ENCODE results near the gene PLCL2.

The PLCL2 gene

GRCh38 chr3:17050506-17050905 lies 165.8 kb downstream of the PLCL2 start:
- TF ChIP-seq CTCF (IDR thresholded peaks at IDR 0.05; ENCODE audit: low read length) (no peak), EZH2 (IDR thresholded peaks at IDR 0.05; ENCODE audit: borderline replicate concordance, low read length) (no peak)
- Histone ChIP-seq H3K4me3 (ENCODE audit: low read depth, low read length, poor library complexity, severe bottlenecking) (no peak overlapping the region), H3F3A (ENCODE audit: insufficient read depth, low read length) (no peaks in the 10 kb centered on the region), H3K79me2 (ENCODE audit: insufficient read depth, low read length) (no peaks in the 10 kb centered on the region), H2AFZ (ENCODE audit: low read length) (no peak overlapping the region), H3K9me3 (ENCODE audit: low read length) (peaks cover 4% of the 10 kb centered on the region; the same call in 1 of the 2 replicates), H3K4me1 (ENCODE audit: insufficient read depth, low read length, severe bottlenecking) (no peaks in the 10 kb centered on the region), H3K36me3 (ENCODE audit: insufficient read depth, low read length) (peaks cover 50% of the 10 kb centered on the region), H3K9me2 (ENCODE audit: low read depth, low read length) (no peaks in the 10 kb centered on the region), H4K20me1 (ENCODE audit: insufficient read depth, low read length) (no peaks in the 10 kb centered on the region), H3K27ac (ENCODE audit: low read depth, low read length, poor library complexity, severe bottlenecking) (no peak overlapping the region), H3K9ac (ENCODE audit: low read length) (no peak overlapping the region), H3K27me3 (ENCODE audit: insufficient read depth, low read length) (no peaks in the 10 kb centered on the region), H3K4me2 (ENCODE audit: low read length) (no peak overlapping the region)

DNA sequence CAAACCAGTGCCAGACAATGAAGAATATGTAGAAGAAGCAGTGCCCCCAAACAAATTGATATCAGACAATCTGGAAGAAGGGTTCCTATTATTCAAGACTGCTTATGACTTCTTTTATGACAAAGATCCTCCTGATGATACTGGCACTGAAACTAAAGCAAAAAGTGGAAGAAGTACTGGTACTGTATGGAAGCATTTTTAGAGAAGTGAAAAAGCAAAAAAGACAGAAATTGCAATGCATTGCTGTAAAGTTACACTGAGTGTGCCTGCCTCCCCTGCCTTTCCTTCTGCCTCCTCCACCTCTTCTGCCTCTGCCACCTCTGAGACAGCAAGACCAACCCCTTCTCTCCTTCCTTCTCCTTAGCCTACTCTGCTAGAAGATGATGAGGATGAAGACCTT lies 167.6 kb downstream of the PLCL2 start:
- Histone ChIP-seq H3K27ac (ENCODE audit: low read depth, low read length, poor library complexity, severe bottlenecking) (no peak overlapping the region), H3K79me2 (ENCODE audit: insufficient read depth, low read length) (no peaks in the 10 kb centered on the region), H3K4me2 (ENCODE audit: low read length) (no peak overlapping the region), H3K9me3 (ENCODE audit: low read length) (peaks cover 4% of the 10 kb centered on the region; the same call in 1 of the 2 replicates), H3F3A (ENCODE audit: insufficient read depth, low read length) (no peaks in the 10 kb centered on the region), H3K27me3 (ENCODE audit: insufficient read depth, low read length) (no peaks in the 10 kb centered on the region), H3K4me3 (ENCODE audit: low read depth, low read length, poor library complexity, severe bottlenecking) (no peak overlapping the region), H3K36me3 (ENCODE audit: insufficient read depth, low read length) (peaks cover 38% of the 10 kb centered on the region), H3K9me2 (ENCODE audit: low read depth, low read length) (no peaks in the 10 kb centered on the region), H2AFZ (ENCODE audit: low read length) (no peak overlapping the region), H3K4me1 (ENCODE audit: insufficient read depth, low read length, severe bottlenecking) (no peaks in the 10 kb centered on the region), H4K20me1 (ENCODE audit: insufficient read depth, low read length) (no peaks in the 10 kb centered on the region), H3K9ac (ENCODE audit: low read length) (no peak overlapping the region)
- TF ChIP-seq CTCF (IDR thresholded peaks at IDR 0.05; ENCODE audit: low read length) (no peak), EZH2 (IDR thresholded peaks at IDR 0.05; ENCODE audit: borderline replicate concordance, low read length) (no peak)

DNA sequence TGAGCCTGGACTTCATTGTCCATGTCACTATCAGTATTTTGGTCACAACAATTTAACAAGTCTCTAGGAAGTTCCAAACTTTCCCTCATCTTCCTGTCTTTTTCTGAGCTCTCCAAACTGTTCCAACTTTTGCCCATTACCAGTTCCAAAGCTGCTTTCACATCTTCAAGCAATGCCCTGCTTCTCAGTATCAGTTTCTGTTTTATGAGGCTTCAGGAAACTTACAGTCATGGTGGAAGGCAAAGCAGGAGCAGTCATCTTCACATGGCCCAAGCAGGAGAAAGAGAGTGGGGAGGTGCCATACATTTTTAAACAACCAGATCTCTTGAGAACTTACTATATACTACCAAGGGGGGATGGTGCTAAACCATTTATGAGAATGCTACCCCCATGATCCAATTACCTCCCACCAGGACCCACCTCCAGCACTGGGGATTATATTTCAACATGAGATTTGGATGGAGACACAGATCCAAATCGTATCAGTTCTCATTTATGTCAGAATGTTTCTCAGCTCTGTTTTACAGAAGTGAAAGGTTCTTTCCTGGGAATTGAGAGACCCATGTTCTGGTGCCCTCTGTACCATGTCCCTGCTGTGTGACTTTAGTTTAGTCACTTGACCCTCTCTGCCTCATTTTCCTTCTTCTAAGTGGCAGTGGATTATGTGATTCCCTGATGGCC lies 169.7 kb downstream of the PLCL2 start:
- Histone ChIP-seq H3K4me1 (ENCODE audit: insufficient read depth, low read length, severe bottlenecking) (no peaks in the 10 kb centered on the region), H3K9me3 (ENCODE audit: low read length) (no peaks in the 10 kb centered on the region), H3K36me3 (ENCODE audit: insufficient read depth, low read length) (peaks cover 24% of the 10 kb centered on the region), H2AFZ (ENCODE audit: low read length) (no peak overlapping the region), H3K9ac (ENCODE audit: low read length) (no peak overlapping the region), H3K79me2 (ENCODE audit: insufficient read depth, low read length) (no peaks in the 10 kb centered on the region), H3K27ac (ENCODE audit: low read depth, low read length, poor library complexity, severe bottlenecking) (no peak overlapping the region), H3K27me3 (ENCODE audit: insufficient read depth, low read length) (no peaks in the 10 kb centered on the region), H4K20me1 (ENCODE audit: insufficient read depth, low read length) (no peaks in the 10 kb centered on the region), H3K4me2 (ENCODE audit: low read length) (no peak overlapping the region), H3F3A (ENCODE audit: insufficient read depth, low read length) (no peaks in the 10 kb centered on the region), H3K9me2 (ENCODE audit: low read depth, low read length) (no peaks in the 10 kb centered on the region), H3K4me3 (ENCODE audit: low read depth, low read length, poor library complexity, severe bottlenecking) (no peak overlapping the region)
- TF ChIP-seq CTCF (IDR thresholded peaks at IDR 0.05; ENCODE audit: low read length) (no peak), EZH2 (IDR thresholded peaks at IDR 0.05; ENCODE audit: borderline replicate concordance, low read length) (no peak)

All from OCI-LY1 (cell line).